Testis (tissue), 3 donors: Measurements from ENCODE around the gene BHMT. TPM values are rescaled to one million over a fixed set of nuclear protein-coding genes. Genes with fewer than 3 reads are reported as not detected.

ENCODE experiments used
- DNase-seq: peaks from one replicate; pipeline ENCODE4 v3.0.0-alpha.2; 2019
- H3K27ac ChIP-seq, 2 donors: fragments of 200-600 bp; sonication (generic); one replicate each; pipeline ENCODE4 v1.5.1; 2019
- H3K27me3 ChIP-seq: fragments of 200-600 bp; sonication (generic); one replicate; pipeline ENCODE4 v1.5.1; 2019
- H3K36me3 ChIP-seq: fragments of 200-600 bp; sonication (generic); one replicate; pipeline ENCODE4 v1.5.1; 2017; ENCODE audit warnings: low read depth; ENCODE audit errors: missing control alignments
- H3K4me1 ChIP-seq: fragments of 200-600 bp; sonication (generic); one replicate; pipeline ENCODE4 v1.5.1; 2019
- H3K4me3 ChIP-seq, 2 donors: fragments of 200-600 bp; sonication (generic); one replicate each; pipeline ENCODE4 v1.5.1; 2017 to 2019
- H3K9me3 ChIP-seq: fragments of 200-600 bp; sonication (generic); one replicate; pipeline ENCODE4 v1.5.1; 2017
- CTCF ChIP-seq, 3 experiments: fragments of 450-650 bp in 2 of 3; fragments of 200-600 bp in 1 of 3; sonication (generic) in 1 of 3; IDR thresholded peaks; one replicate each; pipeline ENCODE4 v1.5.1; 2016 to 2019; ENCODE audit warnings: antibody characterized with exemption in 3 of 3, mild to moderate bottlenecking in 2 of 3, moderate library complexity in 1 of 3
- POLR2A ChIP-seq: fragments of 450-650 bp; IDR thresholded peaks from one replicate; pipeline ENCODE4 v1.6.1; 2017; ENCODE audit warnings: antibody characterized with exemption, mild to moderate bottlenecking, moderate library complexity
- WGBS, 2 donors: methylation state at CpG; one replicate each; pipeline ENCODE4 v1.1.5; 2018; 5-methylcytosine and 5-hydroxymethylcytosine counted together
- intact Hi-C: fragments of 100-400 bp; cut with DNase I; formaldehyde crosslinking; loops from one replicate; pipeline ENCODE4 v1.15.1; 2023; ENCODE audit warnings: low total_unique reads
- polyA plus RNA-seq: library from polyadenylated mRNA; stranded (reverse); fragments of 350-450 nt; fragmentation: Illumina TruSeq; extraction: RNeasy Lipid Tissue Mini Kit (QIAGEN cat#74804); gene quantifications from one replicate; pipeline ENCODE4 v1.2.3, GENCODE V29; 2014; ENCODE audit warnings: low read depth, low replicate concordance; ENCODE audit not compliant: insufficient read depth
- total RNA-seq, 2 donors: library from RNA; depleted of rRNA; stranded (reverse); fragments of >200 nt; gene quantifications; one replicate each; pipeline ENCODE4 v1.2.3, GENCODE V29; 2016

Gene BHMT
- total and polyA plus RNA-seq, 3 donors from 2014 or later: 0.25 to 1.3 TPM; not detected in 1

DNA sequence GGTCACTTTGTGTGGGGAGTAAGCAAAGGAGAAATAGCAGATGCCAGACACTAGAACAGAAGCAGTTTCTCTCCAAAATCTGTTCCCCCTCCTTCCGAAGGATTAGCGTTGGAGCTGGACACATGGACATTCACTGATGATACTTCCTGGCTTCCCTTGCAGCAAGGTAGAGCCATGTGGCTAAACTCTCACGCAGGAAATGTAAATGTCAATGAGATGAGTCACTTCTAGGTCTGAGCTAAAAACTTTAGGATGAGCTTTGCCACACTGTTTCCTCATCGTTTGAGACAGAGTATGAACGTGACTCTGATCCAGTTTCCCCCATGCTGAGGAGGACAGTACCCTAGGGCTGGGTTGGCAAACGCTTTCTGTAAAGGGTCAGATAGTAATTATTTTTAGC, 37.0 kb upstream of the BHMT start:
- Histone ChIP-seq H3K27me3 (no peaks in the 10 kb centered on the region), H3K9me3 (no peaks in the 10 kb centered on the region), H3K27ac (no peak overlapping the region), H3K36me3 (no peaks in the 10 kb centered on the region), H3K4me3 (no peak overlapping the region), H3K4me1 (no peaks in the 10 kb centered on the region)
- no peak for DNase-seq
- WGBS, 2 donors: 86 to 93% methylated on average over 6 of the region's 6 CpGs
- intact Hi-C loops: no loop called here
- TF ChIP-seq POLR2A (no peak), CTCF (IDR thresholded peaks at IDR 0.05) (no peak)

- no peaks in the 10 kb centered on the region for H3K4me1 ChIP-seq
- H3K27ac ChIP-seq: no peak overlapping the region
- intact Hi-C loops: no loop called here
Observed at GRCh38 chr5:79075646-79076426, 35.8 kb upstream of the BHMT start.

DNA sequence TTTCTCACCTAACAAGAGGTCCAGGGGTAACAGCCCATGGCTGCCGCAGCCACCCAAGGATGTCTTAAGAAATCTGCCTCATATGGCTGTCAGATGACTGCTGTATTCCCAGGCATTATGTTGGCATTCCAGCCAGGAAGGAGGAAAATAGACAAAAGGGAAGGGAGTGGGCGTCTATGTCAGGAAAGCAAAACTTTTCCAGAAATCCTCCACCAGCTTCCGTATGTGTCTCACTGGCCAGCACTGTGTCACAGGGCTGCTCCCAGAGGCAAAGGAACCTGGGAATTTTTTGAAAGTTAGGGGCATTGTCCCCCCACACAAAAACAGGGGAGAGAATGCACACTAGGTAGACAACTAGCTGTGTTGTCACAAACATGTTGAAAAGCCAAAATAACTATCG, 34.8 kb upstream of the BHMT start:
- TF ChIP-seq CTCF (IDR thresholded peaks at IDR 0.05) (no peak), POLR2A (no peak)
- no peaks in the 10 kb centered on the region for H3K27me3 ChIP-seq
- H3K4me1 ChIP-seq: no peaks in the 10 kb centered on the region
- H3K9me3 ChIP-seq: no peaks in the 10 kb centered on the region
- no peak overlapping the region for H3K4me3 ChIP-seq
- no peaks in the 10 kb centered on the region for H3K36me3 ChIP-seq
- no peak for DNase-seq
- WGBS, 2 donors: 65 to 72% methylated on average over 4 of the region's 4 CpGs
- no peak overlapping the region for H3K27ac ChIP-seq
- intact Hi-C loops: no loop called here

More at GRCh38 chr5:79075646-79076426, 35.8 kb upstream of the BHMT start:
- H3K9me3 ChIP-seq: no peaks in the 10 kb centered on the region
- no peaks in the 10 kb centered on the region for H3K36me3 ChIP-seq
- DNase-seq: no peak
- H3K4me3 ChIP-seq: no peak overlapping the region
- TF ChIP-seq POLR2A (no peak), CTCF (IDR thresholded peaks at IDR 0.05) (no peak)
- no peaks in the 10 kb centered on the region for H3K27me3 ChIP-seq
- 80 to 81% methylated on average over 9 to 11 of the region's 11 CpGs for WGBS, 2 donors

GRCh38 chr5:79077680-79078365, 33.8 kb upstream of the BHMT start:
- Histone ChIP-seq H3K4me1 (no peaks in the 10 kb centered on the region), H3K9me3 (no peaks in the 10 kb centered on the region), H3K4me3 (no peak overlapping the region), H3K27ac (no peak overlapping the region), H3K27me3 (no peaks in the 10 kb centered on the region), H3K36me3 (no peaks in the 10 kb centered on the region)
- 52 to 78% methylated on average over 3 of the region's 3 CpGs for WGBS, 2 donors
- no peak for TF ChIP-seq CTCF (IDR thresholded peaks at IDR 0.05)
- TF ChIP-seq POLR2A: no peak
- DNase-seq: no peak
- intact Hi-C loops: no loop called here
